Measurements from ENCODE around the gene PLEKHG2.

Gene PLEKHG2

GRCh38 chr19:39382991-39383828, 29.3 kb upstream of the PLEKHG2 start:
- in situ Hi-C loops (cut with HindIII; ENCODE audit: low sequenced_read_pairs): no loop called here

GRCh38 chr19:39384839-39385568, 27.5 kb upstream of the PLEKHG2 start:
- in situ Hi-C loops (cut with HindIII; ENCODE audit: low sequenced_read_pairs): no loop called here

GRCh38 chr19:39385629-39386411, 26.6 kb upstream of the PLEKHG2 start:
- in situ Hi-C loops (cut with HindIII; ENCODE audit: low sequenced_read_pairs): no loop called here

- in situ Hi-C loops (cut with HindIII; ENCODE audit: low sequenced_read_pairs): no loop called here
Measured at GRCh38 chr19:39386557-39386956, 25.9 kb upstream of the PLEKHG2 start.

- in situ Hi-C loops (cut with HindIII; ENCODE audit: low sequenced_read_pairs): no loop called here
Measured at GRCh38 chr19:39388657-39389056, 23.8 kb upstream of the PLEKHG2 start.

- in situ Hi-C loops (cut with HindIII; ENCODE audit: low sequenced_read_pairs): no loop called here
Measured at GRCh38 chr19:39389631-39390414, 22.6 kb upstream of the PLEKHG2 start.

GRCh38 chr19:39390451-39390750, 22.1 kb upstream of the PLEKHG2 start:
- in situ Hi-C loops (cut with HindIII; ENCODE audit: low sequenced_read_pairs): no loop called here

GRCh38 chr19:39390751-39391437, 21.6 kb upstream of the PLEKHG2 start, which contains the start of the genes MED29 and PAF1:
Gene MED29, plus strand, starts transcription at chr19:39391378. Its CDS starts 45 bp downstream, at chr19:39391423.
Gene PAF1, minus strand, starts transcription at chr19:39391106. Its CDS starts 242 bp downstream, at chr19:39390864.
- in situ Hi-C loops (cut with HindIII; ENCODE audit: low sequenced_read_pairs): no loop called here

- in situ Hi-C loops (cut with HindIII; ENCODE audit: low sequenced_read_pairs): no loop called here
Measured at GRCh38 chr19:39397360-39398296, 14.8 kb upstream of the PLEKHG2 start.

- in situ Hi-C loops (cut with HindIII; ENCODE audit: low sequenced_read_pairs): no loop called here
Measured at GRCh38 chr19:39398297-39398864, 14.1 kb upstream of the PLEKHG2 start.

GRCh38 chr19:39399668-39400050, 12.8 kb upstream of the PLEKHG2 start:
- in situ Hi-C loops (cut with HindIII; ENCODE audit: low sequenced_read_pairs): no loop called here

GRCh38 chr19:39400061-39400460, 12.4 kb upstream of the PLEKHG2 start:
- in situ Hi-C loops (cut with HindIII; ENCODE audit: low sequenced_read_pairs): no loop called here

GRCh38 chr19:39401070-39401548, 11.4 kb upstream of the PLEKHG2 start:
- in situ Hi-C loops (cut with HindIII; ENCODE audit: low sequenced_read_pairs): no loop called here

- in situ Hi-C loops (cut with HindIII; ENCODE audit: low sequenced_read_pairs): no loop called here
Measured at GRCh38 chr19:39401549-39402345, 10.7 kb upstream of the PLEKHG2 start.

GRCh38 chr19:39402346-39403300, 9.8 kb upstream of the PLEKHG2 start:
- in situ Hi-C loops (cut with HindIII; ENCODE audit: low sequenced_read_pairs): no loop called here
